ENCODE data around the gene DHX58. TPM values are rescaled to one million over a fixed set of nuclear protein-coding genes. Genes with fewer than 3 reads are reported as not detected.

Gene DHX58
- total RNA-seq, 1 donor from 2014 or later: 9.3 TPM

- DNase-seq (ENCODE audit: low read depth): no peak
These were observed 1.9 kb downstream of the DHX58 start for GRCh38 chr17:42110301-42111264.

GRCh38 chr17:42109086-42109485 lies 3.4 kb downstream of the DHX58 start:
- no peak for DNase-seq (ENCODE audit: low read depth)

- DNase-seq (ENCODE audit: low read depth): peak; percentile 24
These were observed 4.6 kb downstream of the DHX58 start for GRCh38 chr17:42107597-42108576.

- DNase-seq (ENCODE audit: low read depth): no peak
These were observed 5.4 kb downstream of the DHX58 start for GRCh38 chr17:42107124-42107523.

- DNase-seq (ENCODE audit: low read depth): no peak
These were observed 6.5 kb downstream of the DHX58 start for GRCh38 chr17:42106009-42106408.

- no peak for DNase-seq (ENCODE audit: low read depth)
These were observed 8.2 kb downstream of the DHX58 start for GRCh38 chr17:42104264-42104663.

GRCh38 chr17:42103221-42103954 lies 9.1 kb downstream of the DHX58 start:
- no peak for DNase-seq (ENCODE audit: low read depth)

- peak; percentile 46 for DNase-seq (ENCODE audit: low read depth)
These were observed 10.8 kb downstream of the DHX58 start for GRCh38 chr17:42101513-42102292.

GRCh38 chr17:42098730-42099399 lies 13.6 kb downstream of the DHX58 start:
- no peak for DNase-seq (ENCODE audit: low read depth)

GRCh38 chr17:42097691-42098631 lies 14.6 kb downstream of the DHX58 start, which contains the start of gene ZNF385C:
ZNF385C (minus strand) TSS chr17:42098473; CDS start chr17:42063056, 35,417 bp downstream.
- no peak for DNase-seq (ENCODE audit: low read depth)

- DNase-seq (ENCODE audit: low read depth): no peak
These were observed 16.0 kb downstream of the DHX58 start for GRCh38 chr17:42096360-42097111.

GRCh38 chr17:42094375-42095069 lies 18.0 kb downstream of the DHX58 start:
- no peak for DNase-seq (ENCODE audit: low read depth)

GRCh38 chr17:42092939-42093338 lies 19.6 kb downstream of the DHX58 start:
- no peak for DNase-seq (ENCODE audit: low read depth)

- no peak for DNase-seq (ENCODE audit: low read depth)
These were observed 21.3 kb downstream of the DHX58 start for GRCh38 chr17:42090964-42091790.

GRCh38 chr17:42088736-42089135 lies 23.8 kb downstream of the DHX58 start:
- no peak for DNase-seq (ENCODE audit: low read depth)
